ENCODE results near the gene AK8.
A peak's percentile ranks its signal among the peaks of the same experiment; 100 is the strongest.

Gene AK8, protein sequence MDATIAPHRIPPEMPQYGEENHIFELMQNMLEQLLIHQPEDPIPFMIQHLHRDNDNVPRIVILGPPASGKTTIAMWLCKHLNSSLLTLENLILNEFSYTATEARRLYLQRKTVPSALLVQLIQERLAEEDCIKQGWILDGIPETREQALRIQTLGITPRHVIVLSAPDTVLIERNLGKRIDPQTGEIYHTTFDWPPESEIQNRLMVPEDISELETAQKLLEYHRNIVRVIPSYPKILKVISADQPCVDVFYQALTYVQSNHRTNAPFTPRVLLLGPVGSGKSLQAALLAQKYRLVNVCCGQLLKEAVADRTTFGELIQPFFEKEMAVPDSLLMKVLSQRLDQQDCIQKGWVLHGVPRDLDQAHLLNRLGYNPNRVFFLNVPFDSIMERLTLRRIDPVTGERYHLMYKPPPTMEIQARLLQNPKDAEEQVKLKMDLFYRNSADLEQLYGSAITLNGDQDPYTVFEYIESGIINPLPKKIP

DNA sequence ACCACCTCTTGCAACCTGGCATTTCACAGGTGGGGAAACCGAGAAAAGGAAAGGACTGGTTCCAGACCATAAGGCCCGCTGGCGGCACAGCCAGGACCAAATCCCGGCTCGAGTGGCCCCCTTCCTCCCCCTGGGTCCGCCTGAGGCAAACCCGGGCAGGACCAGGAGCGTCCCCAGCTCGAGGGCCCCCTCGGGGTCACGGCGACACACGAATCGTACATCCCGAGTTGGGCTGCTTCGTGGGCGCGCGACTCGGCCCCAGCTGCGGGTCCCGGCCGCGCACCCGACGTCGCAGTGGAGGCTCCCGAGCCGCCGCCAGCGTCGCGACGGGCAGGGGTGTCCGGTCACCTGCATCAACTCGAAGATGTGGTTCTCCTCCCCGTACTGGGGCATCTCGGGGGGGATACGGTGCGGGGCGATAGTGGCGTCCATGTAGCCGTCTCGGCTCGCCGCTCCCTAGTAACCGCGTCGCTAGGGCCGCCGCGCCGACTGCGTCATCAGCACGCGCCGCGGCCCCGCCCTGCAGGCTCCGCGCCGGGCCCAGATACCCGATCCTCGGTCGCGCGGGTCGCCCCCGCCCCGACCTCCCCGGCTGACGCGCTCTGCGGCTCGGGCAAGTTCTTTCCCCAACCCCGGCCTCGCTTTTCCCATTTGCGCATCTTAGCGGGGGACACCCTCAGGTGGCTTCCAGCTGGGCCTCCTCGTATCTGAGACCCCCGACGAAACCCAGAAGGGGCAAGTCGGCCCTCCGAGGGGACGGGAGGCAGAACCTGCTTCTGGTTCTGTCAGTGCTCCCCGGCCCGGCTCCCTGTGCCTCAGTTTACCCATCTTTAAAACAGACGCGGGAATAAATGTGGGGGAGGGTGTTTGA is at the start of gene AK8:
Gene AK8 (minus strand): TSS at position 461 of the 871 bp plus-strand sequence. CDS start 29 bp downstream, at position 432.
- peak; percentile 97 for DNase-seq (ENCODE audit: low spot score)

DNA sequence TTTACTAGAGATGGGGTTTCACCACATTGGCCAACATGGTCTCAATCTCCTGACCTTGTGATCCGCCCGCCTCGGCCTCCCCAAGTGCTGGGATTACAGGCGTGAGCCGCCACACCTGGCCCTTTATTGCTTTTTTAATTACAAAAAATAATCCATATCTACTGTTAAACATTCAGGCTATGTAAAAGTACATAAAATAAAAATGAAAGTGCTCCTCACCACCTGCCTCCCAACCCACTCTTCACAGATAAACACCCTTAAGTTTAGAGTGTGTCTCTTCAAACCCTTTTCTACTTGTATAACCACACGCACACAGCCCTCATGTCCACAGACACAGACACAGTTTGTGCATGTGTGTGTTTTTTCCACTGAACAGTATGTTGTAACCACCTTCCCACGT is 49.6 kb upstream of the AK8 start:
- no peak for DNase-seq (ENCODE audit: low spot score)

DNA sequence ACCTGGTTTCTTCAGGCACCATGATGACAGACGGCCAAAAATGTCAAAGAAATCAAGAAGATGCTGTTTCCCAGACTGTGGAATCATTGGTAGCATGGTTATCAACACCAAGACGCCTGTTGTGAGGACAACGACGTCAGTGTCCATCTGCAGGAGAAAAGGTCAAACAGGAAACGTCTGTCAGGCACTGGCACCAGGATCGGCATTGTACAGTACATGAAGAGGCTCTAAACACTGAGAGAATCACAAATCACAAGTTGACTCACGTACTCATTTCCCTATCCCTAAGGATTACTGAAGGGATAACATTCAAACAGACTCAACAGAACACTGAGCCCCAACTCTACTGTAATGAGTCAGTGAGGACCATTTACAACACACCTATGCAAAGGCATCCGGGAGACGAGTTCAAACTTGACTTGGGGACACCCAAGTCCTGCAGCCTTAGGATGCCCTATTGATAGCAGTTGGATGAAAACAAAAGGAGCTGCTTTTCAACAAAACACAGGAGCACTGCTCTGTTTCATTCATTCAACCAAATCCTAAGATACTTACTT is 45.3 kb upstream of the AK8 start:
- no peak for DNase-seq (ENCODE audit: low spot score)

DNA sequence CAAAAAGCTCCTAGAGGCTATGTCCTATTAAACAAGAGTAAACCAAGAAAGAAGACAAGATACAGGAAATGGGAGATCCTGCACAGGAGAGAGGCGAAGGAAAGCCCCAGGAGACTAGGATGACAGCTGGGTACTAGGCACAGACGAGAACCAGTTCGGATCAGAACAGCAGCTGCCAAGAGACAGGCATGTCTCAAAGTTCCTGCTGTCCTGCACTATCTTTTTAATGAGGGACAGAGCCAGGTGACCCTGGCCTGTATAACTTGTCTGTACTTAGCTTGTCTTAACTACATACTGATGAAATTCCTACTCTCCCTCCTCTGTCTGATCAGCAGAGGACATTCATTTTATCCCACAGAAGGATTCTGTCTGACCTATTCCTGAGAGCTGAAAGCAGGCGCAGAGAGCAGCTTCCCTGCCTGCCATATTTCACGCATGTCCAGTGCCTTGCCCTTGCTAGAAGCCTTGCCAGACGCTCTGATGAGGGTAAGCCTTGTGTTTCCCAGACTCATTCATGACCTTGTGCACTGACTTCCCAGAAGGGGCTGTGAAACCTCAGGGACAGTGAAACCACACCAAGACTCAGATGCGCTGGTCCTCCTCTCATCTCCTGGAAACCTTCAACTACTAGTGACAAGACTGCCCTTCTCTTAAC is 41.7 kb upstream of the AK8 start:
- DNase-seq (ENCODE audit: low spot score) = no peak

DNA sequence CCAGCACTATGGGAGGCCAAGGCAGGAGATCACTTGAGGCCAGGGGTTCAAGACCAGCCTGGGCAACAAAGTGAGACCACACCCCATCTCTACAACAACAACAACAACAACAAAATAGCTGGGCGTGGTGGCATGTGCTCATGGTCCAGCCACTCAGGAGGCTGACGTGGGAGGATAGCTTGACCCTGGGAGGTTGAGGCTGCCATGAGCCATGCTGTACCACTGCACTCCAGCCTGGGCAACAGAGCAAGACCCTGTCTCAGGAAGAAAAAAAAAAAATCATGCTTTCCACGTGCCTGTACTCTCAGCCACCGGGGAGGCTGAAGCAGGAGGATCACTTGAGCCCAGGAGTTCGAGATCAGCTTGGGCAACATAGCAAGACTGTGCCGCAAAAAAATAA is 36.8 kb upstream of the AK8 start:
- no peak for DNase-seq (ENCODE audit: low spot score)

DNA sequence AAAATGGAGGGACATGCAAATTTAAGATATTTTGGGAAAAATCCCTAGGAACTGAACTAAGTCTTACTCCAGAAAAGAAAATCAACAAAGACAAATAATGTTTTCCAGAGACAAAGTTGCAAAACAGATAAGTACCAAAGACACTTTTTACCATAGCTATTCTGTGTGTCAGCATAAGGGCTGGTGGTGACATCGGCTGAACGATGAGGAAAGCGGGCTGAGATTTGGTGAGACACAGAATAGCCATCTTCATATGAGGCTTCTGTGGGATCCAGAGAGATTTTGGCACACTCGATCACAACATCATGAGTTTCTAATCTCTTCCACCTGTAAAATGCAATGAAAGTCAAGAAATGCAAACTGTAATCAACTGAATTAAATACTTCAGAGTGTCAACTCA is 34.0 kb upstream of the AK8 start:
- no peak for DNase-seq (ENCODE audit: low spot score)

DNA sequence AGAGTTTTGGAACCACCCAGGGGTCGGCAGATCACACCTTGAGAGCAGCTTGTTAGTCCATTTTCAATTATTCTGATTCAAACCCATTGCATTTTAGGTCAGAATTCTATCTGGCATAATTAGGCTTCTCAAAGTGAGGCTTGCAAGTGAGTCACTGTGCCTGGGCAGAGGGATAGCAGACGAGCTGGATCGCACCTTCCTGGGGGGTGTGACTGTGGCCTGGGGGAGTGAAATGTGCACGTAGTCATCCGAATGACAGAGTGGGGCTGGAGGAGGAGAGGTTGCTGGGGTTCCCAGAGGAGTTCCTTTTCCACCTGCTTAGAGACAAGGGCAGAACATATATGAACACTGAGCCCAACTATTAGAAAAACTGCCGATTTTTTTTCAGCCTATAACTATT is 32.3 kb upstream of the AK8 start:
- DNase-seq (ENCODE audit: low spot score) = no peak

DNA sequence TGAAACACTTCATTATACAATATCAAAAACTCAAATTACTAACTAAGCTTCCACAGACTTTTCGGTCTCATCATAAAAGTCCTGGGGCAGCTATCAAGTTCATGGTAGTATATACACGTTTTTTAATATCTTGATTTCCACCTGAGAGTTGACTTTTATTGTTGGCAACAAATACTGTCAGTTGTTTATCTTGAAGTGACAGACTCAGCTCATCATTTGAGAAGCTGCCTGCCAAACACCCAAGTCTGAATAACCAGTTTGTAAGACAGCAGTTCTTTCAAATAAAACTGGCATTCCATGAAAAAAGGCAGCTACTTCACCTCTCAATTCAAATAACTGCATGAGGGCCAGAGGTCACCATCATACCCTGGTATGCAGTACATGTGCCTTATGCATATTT is 31.2 kb upstream of the AK8 start:
- DNase-seq (ENCODE audit: low spot score) = no peak

DNA sequence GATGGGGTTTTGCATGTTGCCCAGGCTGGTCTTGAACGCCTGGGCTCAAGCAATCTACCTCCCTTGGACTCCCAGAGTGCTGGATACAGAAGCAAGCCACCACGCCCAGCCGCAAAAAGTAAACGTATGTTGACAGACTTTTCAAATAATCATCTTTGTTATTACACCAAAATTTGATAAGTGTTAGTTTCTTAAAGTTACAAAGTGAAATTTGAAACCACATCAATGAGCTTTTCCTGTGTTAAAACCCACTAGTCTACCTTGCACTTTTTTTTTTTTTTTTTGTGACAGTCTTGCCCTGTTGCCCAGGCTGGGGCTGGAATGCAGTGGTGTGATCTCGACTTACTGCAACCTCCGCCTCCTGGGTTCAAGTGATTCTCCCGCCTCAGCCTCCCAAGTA is 30.6 kb upstream of the AK8 start:
- DNase-seq (ENCODE audit: low spot score) = no peak

DNA sequence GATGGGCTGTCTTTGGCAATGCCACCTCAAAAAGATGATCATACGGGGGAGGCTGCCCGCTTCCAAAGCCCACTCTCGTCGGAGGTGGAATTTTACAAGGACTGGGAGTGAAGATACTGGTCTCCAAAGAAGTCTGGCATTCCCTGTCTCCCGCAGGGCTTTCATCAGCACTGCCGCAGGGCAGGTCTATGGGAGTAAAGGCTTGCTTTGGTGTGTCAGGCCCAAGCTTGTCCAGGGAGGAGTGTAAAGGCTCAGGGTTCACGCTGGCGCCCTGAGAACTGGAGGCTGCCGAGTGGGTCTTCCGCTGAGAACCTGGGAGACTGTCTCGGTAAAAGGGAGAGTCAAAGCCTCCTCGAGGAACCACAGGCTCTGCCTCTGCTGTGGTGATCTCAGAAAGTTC is 27.6 kb upstream of the AK8 start:
- DNase-seq (ENCODE audit: low spot score) = no peak

DNA sequence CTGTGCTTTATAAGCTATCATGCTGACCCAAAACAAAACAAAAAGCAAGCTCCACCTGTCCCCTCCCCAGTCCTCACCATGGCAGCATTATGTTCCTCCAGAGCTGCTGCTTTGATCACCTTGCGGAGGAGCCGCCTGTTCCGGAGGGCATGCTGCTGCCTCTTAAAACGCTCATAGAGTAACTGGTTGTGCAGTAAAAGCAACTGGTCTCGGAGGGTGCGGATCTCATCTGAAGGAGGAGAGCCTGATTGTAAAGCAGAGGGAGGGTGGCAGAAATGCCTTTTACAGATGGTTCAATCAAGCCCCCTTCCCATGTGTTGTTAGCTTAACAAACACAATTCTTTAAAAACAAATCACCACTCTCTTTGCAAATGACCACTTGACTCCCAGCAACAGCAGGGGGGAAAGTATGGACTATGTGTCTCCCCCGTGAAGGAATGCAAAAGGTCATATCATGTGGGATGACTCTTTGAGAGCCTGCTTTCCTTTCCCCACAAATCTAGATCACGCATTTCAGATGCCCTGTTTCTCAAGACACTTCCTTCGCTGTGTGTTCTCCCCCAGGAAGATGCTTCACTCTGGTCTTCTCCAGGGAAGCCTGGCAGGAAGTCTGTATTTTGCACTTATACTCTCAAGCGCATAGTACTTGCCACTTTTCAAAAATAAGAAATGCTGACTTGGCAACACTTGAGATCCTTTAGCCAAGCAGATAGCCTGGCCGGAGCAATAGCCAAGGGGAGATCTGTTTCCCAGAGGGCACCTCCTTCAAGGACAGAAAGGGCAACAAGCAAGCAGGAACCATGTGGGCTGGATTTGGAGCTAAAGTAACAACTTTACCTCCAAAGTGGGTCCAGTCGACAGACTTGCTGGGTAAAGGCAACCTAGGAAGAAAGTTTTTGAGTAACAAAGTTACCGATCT is 25.7 kb upstream of the AK8 start:
- no peak for DNase-seq (ENCODE audit: low spot score)

DNA sequence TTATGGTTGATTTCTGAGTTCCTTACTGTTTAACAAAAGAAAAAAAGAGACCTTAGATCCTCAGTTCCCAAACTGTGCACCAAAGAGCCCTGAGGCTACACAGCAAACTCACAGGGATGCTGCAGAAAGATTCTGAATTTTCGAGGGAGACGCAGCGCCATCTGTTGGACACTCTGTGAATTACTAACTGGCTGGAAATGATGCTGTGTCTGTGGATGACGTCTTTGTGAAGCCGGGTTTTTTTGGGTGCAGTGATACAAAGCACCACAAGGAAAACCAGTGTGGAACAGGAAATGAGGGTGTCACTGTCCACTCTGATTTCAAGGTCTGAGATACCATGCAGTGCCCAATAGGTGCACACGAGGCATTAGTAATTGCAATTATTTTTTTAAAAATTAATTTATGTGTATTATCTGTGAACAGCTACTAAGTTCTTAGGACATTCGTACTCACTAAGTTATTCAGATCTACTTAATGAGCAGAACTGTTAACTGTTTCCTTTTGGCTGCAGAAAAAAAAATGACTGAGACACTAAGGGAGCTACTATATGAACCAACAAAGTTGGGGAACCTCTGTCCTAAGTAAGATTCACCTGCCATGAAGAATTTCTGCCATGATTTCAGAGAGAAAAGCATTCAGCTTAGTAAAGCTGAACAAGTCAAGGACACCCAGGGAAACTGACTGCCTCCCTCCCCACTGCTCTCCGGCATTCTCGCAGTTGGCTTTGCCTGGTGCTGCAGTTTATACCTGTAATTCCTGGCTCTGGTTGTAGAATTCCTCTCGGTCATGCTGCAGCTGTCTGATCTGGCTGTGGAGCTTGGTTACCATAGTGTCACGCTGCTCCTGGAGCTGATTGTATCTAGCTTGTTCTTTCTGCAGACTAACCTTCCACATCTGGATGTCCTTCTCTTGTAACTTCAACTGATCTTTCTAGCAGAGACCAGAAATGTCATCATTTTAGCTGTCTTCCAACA is 24.1 kb upstream of the AK8 start:
- DNase-seq (ENCODE audit: low spot score) = peak; percentile 90

DNA sequence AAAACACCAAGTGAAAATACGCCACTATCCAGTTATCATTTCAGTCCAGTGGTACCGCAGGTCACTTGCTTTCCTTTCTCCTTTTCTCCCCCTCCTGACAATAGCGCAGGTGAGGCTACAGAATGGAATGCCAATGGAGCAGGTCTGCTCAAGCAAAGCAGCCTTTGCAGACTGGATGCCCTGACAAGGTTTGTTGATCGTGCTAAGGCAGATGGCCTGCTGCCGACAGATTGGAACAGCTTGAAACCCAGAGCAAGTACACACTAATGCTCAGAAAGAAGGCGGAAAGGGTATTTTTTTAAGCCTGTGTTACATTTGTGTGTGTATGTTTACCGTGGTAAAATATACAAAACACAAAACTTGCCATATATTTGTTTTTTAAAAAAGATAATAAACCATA is 20.0 kb upstream of the AK8 start:
- no peak for DNase-seq (ENCODE audit: low spot score)

DNA sequence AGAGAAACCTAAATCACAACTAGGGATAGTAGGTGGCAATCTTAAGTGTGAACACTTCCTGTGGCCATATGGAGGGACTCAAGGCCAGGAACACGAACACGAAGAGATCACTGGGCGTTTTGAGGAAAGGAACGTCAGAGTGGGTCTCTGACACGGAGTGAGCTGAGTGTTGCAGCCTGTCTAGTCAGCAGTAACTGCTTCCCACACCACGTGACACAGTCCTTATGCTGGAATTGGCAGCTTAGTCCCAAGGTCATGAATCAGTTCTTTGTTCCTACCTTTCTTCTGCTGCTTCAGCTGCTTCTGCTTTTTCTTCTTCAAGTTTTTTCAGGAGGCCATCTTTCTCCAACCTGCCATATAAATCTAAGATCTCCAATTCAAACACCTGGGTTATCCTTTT is 18.8 kb upstream of the AK8 start:
- no peak for DNase-seq (ENCODE audit: low spot score)

DNA sequence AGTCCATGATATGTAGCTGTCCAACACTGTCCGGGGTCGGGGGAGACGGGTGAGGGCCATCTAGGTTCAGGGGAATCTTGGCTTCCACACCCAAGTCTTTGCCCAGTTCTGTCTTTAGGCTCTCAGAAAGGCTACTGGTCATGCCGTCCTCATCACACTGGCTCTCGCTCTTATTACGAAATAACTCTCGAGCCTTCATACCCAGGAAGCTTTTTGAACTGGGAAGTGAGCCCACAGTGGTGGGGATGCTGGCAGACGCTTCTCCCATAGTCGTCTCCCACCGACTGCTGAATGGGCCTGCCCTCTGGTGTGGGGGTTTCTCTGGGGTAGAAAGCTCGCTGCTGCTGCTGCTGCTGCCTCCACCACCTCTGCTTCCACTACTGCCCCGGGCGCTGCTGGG is 18.2 kb upstream of the AK8 start:
- no peak for DNase-seq (ENCODE audit: low spot score)

DNA sequence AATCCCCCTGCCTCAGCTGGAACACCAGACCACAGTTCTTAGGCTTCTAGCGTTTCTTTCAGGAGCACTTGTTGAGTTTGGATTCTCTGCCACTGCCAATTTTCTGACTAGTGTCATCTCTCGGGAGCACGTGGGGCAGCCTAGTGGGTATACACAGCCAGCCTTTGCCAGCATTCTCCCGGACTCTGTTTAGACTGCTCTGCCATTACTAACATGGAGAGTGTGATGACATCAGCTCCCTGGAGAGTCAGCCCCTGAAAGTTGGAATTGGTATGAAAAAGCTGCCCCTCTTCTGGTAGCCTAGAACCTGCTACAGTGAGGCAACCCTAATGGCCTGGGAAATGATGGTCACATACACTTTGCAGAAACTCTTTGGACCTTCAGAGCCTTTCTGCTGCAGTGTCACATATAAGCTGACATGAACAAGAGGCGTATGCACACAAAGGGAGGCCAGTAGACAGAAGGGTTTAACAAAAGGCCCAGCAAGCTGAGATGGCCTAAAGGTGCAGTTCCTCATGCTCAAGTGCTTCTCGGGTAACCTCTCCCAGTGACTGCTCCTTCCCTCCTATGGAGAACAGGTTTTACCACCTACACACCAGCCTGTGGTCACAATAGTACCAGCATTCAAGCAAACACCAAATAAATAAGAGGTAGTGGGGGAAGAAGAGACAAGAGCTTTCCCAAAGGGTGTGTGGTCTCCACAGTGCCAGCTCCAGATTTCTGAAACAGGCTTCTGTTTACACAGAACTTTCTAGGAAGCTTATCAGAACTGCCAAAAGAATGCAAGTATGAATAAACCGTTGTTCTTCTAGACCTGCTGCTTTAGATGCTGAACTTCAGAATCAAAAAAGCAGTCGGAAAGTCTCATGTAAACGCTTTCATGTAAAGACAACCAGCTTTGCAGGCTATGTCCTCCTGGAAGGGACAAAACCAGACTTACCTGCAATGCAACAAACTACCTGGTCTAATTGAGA is 17.1 kb upstream of the AK8 start:
- DNase-seq (ENCODE audit: low spot score) = no peak

DNA sequence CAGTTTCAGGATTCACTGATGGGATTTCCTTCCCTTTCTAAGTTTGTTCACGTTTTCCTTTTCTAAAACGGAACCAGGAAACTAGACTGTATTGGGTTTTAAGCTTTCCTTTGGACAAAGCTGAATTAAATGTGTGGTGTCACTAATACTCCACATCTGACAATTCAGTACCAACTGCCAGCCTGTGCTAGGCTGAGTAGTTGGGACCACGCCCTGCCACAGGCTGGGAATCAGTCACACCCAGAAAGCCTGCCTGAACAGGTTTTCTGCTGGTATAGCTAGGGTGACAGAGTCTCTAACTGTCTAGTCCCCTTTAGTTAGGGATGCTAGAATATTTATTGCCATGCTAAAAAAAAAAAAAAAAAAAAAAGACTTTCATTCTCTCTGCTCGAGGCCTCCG is 16.3 kb upstream of the AK8 start:
- no peak for DNase-seq (ENCODE audit: low spot score)

DNA sequence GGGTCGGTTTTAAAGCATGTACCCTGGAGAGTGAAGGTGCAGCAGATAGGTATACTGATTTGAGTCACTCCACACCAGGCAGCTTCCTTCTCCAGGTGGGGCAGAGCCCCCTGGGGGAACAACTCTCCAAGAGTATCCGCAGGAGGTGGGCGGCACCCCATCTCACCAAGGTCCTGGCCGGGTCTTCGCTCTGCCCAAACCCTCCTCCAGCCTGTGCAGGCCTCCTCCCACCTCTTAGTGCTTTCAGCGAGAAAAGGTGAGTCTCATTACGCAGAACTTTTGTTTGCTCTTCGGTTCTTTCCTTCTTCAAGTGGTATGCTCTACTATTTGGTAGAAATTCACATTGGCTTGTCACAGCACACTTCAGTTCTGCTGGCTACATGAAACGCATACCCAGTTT is 14.3 kb upstream of the AK8 start:
- no peak for DNase-seq (ENCODE audit: low spot score)

DNA sequence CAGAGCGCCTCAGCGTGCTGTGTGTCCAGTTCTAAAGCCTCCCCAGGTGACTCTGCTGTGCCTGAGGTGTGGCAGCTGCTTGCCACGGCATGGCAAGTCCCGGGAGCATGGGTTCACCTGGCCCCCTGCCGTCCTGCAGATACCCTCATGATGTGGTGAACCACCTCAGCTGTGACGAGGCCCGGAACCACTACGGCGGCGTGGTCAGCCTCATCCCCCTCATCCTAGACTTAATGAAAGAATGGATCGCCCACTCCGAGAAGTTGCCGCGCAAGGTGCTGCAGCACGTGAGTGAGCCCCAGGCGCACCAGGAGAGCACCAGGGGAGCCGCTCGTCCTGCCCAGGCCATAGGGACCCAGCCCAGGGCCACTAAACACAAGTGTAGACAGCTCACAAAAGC is 10.1 kb upstream of the AK8 start:
- no peak for DNase-seq (ENCODE audit: low spot score)

All from GM03348 (cell line).